CD4-positive, alpha-beta T cell treated with Interleukin-6 at 100 ng/mL for 8 hours (primary cell): ENCODE results near the gene FAM124B.

ENCODE experiments used
- DNase-seq: peaks from one replicate; pipeline ENCODE4 v3.0.0-alpha.2; 2020; ENCODE audit warnings: mixed read lengths, low spot score

FAM124B gene, protein sequence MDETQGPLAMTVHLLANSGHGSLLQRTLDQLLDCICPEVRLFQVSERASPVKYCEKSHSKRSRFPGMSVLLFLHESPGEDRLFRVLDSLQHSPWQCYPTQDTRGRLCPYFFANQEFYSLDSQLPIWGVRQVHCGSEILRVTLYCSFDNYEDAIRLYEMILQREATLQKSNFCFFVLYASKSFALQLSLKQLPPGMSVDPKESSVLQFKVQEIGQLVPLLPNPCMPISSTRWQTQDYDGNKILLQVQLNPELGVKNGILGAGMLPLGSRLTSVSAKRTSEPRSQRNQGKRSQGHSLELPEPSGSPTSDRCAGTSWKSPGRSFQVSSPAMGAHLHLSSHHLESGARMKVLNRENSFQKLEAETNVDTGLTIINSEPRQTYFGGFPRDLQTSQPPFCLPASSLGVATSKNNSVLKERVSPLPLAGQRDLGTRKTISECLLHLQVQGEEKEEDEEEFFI

DNA sequence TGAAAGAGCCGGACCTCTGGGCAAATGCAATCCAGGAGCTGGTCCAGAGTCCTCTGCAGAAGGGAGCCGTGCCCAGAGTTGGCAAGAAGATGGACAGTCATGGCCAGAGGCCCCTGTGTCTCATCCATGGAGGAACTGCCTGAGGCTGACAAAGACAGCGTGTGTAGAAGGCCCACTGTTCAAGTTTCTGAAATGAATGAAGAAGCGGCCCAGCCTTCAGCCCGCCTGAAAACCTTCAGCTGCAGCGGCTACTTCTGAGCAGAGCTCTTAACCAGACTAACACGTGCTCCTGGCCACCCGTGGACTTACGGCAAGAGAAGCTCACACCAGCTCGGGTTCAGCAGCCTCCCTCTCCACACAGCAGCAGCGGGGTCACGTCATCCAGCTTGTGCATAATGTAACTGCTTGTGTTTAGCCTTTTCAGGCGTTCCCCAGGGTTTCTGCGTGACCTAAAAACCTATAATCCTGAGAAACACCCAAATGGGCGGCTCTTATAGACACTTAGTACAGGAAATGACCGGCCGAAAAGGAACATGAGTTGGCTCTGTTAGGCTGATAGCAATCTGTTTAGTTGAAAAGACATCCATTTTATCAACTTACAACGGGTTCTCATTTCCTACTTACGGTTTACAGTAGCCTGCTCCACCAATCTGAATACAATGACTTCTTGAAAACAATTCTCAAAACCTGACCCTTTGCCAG lies at the start of gene FAM124B:
Gene FAM124B (minus strand): TSS at position 467 of the 702 bp plus-strand sequence. CDS start 339 bp downstream, at position 128.
- peak; percentile 15 for DNase-seq

DNA sequence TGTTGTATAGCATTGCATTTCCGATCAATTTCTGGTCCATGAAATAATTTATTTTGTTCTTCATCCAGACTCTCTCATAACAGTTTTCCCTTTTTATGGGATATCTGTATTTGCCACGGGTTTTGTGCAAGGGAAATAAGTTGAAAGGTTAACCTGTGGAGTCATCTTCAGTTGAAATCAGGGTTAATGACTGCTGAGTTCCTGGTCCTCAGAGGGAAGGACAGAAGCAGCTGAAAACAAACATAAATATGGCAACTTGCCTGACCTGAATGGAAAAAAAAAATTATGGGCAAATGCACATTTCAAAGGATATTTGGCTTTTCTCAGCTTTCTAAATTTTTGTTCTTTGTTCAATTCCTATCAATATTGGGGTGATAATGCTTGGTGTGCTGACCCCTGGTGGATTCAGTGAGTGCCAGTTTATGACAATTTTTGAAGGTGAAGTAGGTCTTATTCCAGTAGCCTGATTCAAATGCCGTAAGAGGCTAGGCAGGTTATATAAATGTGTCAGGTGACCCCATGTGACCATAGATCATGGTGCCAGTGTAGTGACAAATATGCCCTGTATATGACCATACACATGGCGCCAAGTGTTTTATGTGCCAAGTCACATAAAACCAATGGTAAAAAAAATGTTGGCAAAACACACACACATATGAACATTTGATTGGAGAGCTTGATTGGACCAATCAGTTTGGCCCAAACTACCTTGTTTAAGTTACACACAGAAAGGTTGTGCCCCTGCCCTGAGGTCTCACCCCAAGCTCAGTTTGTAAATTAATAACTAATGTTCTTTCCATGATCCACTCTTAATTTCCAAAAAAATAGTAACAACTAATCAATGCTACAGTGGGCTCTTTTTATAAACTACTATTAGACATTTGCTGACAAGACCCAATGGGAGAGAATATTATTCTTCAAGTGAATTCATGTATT lies 47.6 kb upstream of the FAM124B start:
- no peak for DNase-seq

DNA sequence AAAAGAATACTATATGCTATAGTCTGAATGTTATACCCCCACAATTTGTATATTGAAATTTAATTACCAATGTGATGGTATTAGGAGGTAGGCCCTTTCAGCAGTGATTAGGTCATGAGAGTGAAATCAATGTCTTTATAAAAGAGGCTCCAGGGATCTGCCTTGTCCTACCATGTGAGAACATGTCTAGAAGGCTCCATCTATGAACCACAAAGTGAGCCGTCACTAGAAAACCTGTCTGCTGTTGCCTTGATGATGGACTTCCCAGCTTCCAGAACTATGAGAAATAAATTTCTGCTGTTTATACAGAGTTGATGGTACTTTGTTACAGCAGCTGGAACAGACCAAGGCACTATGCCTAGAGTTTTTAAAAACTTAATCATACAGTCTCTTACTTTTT lies 46.3 kb upstream of the FAM124B start:
- DNase-seq: no peak

DNA sequence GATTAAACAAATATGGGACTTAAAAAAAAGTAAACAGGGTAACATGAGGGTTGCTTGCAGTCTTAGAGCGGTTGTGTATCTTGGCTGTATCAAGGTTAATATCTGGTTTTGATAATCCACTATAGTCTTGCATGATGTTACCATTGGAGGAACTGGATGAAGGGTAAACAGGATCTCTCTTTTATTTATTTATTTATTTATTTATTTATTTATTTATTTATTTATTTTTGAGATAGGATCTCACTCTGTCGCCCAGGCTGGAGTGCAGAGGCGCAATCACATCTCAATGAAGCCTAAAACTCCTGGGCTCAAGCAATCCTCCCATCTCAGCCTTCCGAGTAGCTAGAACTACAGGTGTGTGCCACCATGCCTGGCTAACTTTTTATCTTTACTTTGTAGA lies 42.9 kb upstream of the FAM124B start:
- DNase-seq: no peak

DNA sequence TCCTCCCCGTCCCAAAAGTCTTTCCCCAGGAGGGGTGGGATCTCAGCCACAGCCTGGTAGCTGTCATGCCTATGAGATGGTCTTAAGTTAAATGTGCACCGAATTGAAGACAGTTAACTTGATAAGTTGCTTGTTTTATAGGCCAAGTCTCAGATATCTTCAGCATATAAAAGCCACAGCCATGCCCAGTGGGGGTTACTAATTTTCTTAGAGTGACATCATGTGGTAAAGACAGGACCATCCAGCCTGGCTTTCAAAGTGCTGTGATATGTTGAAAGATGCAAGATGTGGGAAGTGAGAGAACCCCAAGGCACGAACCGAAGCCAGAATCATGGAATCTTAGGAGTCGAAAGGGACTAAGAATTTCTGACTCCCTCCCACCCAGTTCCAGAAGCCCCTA lies 42.1 kb upstream of the FAM124B start:
- DNase-seq: no peak

DNA sequence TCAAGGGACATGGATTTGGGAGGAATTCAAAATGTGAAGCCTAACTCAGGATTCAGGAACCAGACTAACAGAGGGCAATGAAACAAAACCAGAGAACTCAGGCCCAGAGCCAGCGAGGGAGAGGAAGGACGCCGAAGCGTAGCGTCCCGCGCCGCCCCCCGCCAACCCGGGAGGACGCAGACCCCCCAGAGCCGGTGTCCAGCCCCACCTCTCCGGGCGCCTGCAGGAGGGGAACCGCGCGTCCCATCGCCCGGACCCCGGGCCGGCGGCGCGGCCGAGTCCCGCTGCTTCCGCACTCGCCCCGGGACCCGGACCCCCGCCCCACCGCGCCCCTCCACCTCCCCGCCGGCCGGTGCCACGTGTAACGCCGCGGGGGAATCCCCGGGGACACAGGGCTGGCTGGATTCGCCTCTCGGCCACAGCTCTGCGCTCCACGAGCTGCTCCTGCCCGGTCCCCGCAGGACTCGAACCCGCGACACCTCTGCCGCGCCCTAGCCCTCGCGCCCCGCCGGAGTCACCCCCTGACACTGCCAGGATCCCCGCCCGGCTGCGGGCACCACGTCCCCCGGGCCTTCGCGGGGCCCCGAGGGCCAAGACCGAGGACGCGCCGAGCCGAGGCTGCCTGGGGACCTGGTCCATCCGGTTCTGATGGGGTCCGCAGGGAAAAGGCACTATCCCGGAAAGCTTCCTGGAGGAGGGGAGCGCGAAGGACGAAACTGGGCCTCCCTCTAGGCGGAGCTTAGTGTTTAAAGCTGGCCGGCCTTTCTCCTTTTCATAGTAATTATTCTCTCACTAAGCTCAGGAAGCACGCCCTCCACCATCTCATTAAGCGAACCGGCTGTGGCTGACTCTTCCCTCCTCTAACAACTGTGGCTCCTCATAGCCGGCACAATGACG lies 40.4 kb upstream of the FAM124B start:
- no peak for DNase-seq

DNA sequence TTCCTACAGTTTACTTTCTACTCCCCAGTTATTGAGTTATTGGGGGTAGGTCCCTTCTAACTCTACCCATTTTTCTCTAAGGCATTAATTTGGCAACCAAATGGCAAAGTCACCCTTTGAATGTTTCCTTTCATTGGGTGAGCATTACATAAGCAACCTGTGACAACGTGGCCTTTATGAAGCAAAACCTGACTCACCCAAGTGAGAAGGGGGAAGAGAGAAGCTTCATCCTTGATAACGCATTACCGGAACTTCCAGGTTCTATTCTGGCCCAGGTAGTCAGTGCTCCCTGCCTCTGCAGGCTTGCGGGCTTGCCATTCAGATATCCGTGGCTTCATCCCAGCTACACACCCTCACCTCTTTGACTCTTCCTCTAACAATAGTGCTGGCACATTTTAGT lies 39.1 kb upstream of the FAM124B start:
- DNase-seq: no peak

DNA sequence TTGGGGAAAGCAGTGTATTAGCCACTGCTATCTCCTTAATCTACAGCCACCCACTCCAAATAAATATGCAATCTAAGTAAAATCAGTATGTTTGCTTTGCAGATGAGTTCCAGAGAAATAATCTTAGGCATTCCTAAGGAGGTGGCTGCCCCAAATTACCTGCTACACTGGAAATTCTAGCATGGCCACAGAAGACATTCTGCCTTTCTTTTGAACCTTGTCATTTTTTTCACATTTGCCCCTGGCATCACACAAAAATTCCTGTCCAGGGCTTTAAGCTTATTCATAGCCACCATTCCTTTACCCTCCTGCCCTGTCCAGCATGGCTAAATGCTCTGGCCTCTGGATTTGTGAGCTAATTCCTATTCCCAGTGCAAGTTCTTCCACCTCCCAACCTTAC lies 36.8 kb upstream of the FAM124B start:
- no peak for DNase-seq

DNA sequence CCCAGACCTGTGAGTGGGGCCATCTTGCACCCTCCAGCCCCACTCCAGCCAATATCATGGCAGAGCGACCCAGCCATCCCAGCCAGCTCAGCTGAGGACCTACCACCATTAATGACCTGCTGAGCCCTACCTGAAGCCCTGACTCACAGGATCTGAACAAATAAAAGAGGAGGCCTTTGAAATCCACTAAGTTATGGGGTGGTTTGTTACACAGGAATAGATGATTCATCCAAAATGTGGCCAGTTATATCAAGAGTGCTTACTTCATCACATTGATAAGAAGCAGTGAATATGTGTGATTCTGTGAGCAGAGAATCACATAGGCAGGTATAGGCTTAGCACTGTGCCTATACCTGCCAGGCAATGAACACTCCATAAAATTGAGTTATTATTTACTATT lies 34.7 kb upstream of the FAM124B start:
- DNase-seq: no peak

DNA sequence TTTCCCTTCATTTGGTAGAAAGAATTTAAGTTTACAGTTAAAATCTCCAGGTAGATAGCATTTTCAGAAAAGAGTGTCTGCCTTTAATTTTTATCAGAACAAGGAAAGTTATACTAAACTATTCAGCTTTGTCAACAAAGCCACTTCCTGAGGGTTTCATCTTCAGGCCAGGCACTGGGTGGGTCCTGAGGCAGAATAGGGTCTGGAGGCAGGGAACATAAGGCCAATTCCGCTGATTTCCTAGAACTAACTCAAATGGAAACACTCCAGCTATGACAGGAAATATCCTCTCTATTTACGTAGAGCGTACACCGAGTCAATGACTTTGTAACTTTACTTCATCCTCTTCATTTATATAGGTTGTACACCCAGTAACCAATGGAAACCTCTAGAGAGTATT lies 32.7 kb upstream of the FAM124B start:
- DNase-seq: no peak

DNA sequence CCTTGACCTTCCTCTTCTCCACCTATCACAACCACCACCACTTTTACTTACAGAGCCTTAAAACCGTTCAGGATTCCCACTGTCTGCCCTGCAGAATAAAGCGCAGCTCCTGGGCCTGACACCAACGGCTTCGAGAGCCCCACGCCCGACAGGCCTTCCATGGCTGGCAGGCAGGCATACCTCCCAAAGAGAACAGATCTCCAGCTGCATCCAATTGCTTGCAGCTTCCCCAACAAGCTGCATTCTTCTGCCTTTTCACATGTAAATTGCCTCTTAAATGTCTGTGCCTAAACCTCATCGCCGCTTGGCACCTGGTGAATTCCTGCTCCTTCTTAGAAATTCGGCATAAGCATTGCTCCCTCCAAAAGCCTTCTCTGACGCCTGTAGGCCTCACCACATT lies 31.5 kb upstream of the FAM124B start:
- no peak for DNase-seq

DNA sequence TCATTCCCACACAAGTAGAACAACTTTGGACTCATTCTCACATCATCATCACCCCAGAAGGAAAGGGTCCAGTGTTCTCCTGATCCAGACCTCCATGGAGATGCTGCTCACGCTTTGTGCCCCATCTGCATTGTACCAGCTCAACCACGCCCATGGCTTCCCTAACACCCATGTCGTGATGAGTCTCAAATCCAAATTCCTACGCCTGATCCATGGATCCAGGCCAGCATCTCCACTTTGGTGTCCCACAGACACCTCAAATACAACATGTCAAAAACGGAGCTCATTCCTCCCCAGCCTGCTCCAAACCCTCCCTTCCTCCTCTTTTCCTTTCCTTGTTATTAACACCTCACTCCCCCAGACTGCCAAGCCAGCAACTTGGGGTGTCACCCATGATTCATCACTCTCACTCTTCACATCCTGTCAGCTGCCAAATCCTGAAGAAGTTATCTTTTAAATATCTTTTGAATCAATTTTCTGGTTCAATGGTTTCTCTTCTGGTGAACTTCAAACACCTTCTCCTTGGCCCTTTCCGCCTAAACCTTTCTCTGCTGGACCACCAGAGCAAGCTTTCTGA lies 30.2 kb upstream of the FAM124B start:
- DNase-seq: no peak

DNA sequence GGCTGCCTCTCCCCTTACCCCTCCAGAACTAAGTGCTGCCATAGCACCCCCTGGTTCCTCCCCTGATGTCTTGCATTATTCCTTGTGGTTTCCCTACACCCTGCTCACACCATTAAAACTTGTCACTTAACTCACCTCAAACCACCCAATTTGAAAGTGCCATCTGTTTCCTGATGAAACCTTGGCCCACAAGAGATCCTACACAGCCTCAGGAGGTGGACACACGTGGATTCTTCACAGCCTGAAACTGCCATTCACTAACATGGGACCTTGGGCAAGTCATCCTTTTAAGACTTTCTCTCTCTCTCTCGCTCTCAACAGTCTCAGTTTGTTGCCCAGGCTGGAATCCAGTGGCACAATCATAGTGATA lies 27.5 kb upstream of the FAM124B start:
- DNase-seq: no peak

DNA sequence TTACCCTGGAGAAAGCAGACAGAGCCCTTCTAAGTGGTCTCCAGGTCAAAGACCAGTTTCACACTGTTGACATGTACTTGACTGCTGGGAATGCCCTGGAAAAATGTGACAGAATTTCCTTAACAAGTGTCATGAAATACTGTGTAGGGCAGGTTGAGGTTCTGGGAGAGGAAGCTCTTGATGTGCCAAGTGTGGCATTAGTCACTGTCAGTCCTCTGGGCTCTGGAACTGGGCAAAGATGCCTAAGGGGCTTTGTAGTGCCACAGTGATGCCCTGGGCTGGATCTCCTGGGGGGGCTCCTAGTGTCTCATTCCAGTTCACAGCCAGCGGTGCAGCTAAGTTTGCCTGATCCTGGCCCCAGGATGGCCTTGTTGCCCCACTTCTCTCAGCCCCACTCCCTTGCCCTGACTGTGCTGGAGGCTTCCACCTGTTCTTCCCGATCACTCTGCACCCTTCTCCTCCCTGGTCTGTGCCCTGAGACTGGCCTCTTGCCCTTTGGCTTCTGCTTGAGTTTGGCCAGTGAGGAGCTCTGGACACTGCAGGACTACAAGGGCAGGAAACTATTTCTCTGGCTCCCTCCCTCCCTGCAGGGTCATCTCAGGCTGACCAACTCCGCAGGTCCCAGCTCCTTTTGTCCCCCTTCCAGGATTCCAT lies 27.0 kb upstream of the FAM124B start:
- no peak for DNase-seq

DNA sequence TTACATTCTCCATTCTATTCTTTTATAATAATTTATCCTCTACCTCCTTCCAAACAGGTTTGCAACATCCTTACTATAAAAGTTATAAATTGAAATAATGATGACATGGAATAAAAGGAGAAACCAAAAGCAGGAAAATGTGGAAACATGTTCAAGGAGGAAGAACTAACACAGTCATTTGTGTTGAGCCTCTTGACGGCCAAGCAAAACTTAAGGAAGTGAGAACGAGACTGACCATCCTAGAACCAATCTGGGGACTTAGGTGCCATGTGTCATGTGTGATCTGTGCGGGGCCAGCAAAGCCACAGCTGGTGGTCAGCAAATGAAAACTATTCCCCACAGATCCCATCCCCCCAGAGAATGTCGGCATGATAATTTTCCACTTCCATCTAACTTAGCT lies 25.6 kb upstream of the FAM124B start:
- DNase-seq: no peak

DNA sequence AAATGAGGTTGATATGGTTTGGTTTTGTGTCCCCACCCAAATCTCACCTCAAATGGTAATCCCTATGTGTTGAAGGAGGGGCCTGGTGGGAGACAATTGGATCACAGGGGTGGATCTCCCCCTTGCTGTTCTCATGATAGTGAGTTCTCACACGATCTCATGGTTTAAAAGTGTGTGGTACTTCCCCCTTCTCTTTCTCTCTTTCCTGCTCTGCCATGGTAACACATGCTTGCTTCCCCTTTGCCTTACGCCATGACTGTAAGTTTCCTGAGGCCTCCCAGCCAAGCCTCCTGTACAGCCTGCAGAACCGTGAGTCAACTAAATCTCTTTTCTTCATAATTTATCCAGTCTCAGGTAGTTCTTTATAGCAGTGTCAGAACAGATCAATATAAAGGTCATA lies 24.7 kb upstream of the FAM124B start:
- DNase-seq: no peak

DNA sequence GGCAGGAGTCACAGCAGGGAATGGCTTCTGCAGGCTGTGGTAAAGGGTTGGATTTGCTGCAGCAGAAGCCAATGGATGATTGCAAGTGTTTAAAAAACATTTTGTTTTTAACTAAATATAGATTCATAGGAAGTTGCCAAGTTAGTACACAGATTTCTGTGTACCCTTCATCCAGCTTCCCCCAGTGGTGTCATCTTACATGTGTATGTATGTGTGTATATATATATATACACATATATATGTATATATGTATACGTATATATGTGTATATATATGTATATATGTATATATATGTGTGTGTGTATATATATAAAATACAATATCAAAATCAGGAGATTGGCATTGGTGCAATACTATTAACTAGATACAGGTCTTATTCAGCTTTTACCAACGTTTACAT lies 19.2 kb upstream of the FAM124B start:
- no peak for DNase-seq

DNA sequence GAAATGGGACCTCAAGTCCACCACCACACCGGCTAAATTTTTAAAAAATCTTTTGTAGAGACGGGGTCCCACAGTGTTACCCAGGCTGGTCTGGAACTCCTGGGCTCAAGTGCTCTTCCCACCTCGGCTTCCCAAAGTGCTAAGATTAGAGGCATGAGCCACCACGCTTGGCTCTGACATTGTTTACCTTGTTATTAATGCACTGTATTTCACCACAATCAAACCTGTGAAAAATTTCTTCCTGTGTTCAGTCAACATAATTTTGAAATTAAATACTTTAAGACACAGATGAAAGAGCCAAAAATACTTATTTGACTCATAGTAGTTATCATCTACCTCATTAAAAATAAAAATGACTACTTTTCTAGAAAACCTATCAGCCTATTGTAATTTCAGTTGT lies 16.0 kb upstream of the FAM124B start:
- DNase-seq: no peak

DNA sequence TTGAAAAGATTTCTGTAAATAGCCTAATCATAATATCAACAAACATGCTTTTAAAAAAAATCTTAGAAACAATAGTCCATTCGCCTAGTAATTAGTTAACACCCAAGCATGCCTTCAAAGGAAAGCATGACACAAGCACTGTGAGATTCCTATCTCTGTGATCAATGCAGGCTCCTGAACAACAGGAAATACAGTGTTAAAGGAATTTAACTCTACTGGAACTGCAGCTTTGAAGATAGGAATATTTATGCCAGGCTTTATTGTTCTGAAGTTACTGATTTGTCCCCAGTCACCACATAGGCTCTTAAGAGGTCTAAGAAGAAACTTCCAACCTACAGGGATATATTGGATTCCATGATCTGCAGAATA lies 15.4 kb upstream of the FAM124B start:
- DNase-seq: no peak

DNA sequence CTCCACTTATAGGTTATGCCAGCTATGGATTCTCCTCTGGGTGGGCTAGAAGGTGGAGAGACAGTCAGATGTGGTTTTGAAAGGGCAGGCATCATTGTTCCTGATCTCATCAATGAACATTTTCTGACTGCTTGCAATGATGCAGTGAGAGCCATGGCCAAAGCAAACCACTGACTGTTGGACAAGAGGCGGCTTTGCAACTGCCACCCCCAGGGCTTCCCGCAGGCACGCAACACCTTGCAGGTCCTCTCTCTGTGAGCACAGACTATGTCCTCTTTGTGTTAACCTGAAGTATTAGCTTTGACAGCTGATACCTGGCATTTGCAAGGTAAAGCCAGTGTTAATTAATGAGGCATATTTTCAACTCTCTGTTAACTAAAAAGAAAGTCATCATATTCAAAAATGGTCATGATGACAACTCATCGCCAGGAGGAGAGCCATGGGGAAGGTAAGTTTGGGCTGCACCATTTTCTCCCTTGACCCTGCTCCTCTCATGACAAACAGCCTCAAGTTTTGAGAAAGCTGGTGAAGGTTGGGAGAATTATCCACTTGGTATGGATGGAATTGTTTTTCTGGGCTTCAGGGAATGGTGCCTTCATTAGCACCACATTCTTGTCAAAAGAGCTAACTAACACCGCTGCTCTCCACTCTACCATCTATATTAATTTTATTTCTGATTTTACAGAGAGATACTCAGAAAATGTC lies 14.9 kb upstream of the FAM124B start:
- no peak for DNase-seq
